ENCODE results near the gene CPS1. TPM values are rescaled to one million over a fixed set of nuclear protein-coding genes. Genes with fewer than 3 reads are reported as not detected.

The CPS1 gene
- total RNA-seq, 1 donor from 2014 or later, result 4.9 TPM

DNA sequence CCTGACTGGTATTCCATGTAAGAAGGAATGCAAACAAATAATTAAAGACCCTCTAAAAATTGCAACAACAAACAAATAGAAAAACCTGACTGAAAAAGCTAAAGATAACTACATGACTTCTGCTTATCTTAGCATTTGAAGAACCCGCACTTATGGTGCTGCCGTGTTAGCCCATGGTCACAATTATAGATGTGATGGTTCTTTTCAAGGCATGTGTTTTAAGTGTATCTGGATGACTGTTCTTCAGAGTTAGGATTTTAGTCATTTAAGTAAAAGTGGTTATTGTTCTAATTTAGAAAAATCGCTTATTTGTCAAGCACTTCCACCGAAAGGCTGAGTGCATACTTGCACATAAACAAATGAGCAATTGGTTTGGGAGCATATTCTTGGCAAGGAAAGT lies 77.3 kb downstream of the CPS1 start:
- intact Hi-C loops (cut with micrococcal nuclease), result no loop called here
- H3K9me3 ChIP-seq (replicated peaks), result no peaks in the 10 kb centered on the region
- H3K27ac ChIP-seq (replicated peaks), result no peak overlapping the region
- no peaks in the 10 kb centered on the region for H3K4me1 ChIP-seq
- DNase-seq, result no peak
- TF ChIP-seq, protein P1, sequence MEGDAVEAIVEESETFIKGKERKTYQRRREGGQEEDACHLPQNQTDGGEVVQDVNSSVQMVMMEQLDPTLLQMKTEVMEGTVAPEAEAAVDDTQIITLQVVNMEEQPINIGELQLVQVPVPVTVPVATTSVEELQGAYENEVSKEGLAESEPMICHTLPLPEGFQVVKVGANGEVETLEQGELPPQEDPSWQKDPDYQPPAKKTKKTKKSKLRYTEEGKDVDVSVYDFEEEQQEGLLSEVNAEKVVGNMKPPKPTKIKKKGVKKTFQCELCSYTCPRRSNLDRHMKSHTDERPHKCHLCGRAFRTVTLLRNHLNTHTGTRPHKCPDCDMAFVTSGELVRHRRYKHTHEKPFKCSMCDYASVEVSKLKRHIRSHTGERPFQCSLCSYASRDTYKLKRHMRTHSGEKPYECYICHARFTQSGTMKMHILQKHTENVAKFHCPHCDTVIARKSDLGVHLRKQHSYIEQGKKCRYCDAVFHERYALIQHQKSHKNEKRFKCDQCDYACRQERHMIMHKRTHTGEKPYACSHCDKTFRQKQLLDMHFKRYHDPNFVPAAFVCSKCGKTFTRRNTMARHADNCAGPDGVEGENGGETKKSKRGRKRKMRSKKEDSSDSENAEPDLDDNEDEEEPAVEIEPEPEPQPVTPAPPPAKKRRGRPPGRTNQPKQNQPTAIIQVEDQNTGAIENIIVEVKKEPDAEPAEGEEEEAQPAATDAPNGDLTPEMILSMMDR (IDR thresholded peaks at IDR 0.05; ENCODE audit: borderline replicate concordance), result no peak
- H3K27me3 ChIP-seq (ENCODE audit: low read depth), result no peaks in the 10 kb centered on the region
- no peaks in the 10 kb centered on the region for H3K36me3 ChIP-seq
- H3K4me3 ChIP-seq, result no peak overlapping the region

DNA sequence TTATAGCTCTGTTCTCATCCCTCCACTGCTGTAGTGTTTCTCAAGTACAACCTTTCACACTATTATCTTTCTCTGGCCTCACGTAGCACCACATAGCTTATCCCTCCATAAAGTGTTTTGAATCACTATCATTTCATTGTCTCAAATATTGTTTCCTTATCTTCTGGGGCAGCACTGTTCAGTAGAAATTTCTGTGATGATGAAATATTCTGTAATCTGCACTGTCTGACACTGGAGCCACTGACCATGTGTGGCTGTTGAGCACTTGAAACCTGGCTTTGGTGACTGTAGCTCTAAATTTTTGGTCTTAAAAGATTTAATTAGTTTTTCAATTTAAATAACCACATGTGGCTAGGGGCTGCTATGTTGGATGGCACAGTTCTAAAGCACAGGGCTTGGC lies 78.9 kb downstream of the CPS1 start:
- no peak for DNase-seq
- no peaks in the 10 kb centered on the region for H3K27me3 ChIP-seq (ENCODE audit: low read depth)
- intact Hi-C loops (cut with micrococcal nuclease), result no loop called here
- H3K9me3 ChIP-seq (replicated peaks), result no peaks in the 10 kb centered on the region
- no peaks in the 10 kb centered on the region for H3K4me1 ChIP-seq
- H3K27ac ChIP-seq (replicated peaks), result no peak overlapping the region
- H3K4me3 ChIP-seq, result no peak overlapping the region
- TF ChIP-seq, protein P1 (IDR thresholded peaks at IDR 0.05; ENCODE audit: borderline replicate concordance), result no peak
- no peaks in the 10 kb centered on the region for H3K36me3 ChIP-seq

DNA sequence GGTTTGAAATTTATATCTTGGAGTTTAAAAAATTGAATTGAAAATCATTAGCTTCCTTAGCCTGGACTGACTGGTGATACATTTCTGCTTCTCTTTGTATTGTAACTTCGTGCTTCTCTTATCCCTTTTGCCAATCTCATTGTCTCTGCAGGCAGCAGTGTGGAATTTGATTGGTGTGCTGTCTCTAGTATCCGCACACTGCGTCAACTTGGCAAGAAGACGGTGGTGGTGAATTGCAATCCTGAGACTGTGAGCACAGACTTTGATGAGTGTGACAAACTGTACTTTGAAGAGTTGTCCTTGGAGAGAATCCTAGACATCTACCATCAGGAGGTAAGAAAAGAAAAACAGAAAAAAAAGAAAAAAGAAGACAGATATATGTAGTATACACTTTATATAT lies 85.9 kb downstream of the CPS1 start:
- intact Hi-C loops (cut with micrococcal nuclease), result no loop called here
- Histone ChIP-seq H3K36me3 (peaks cover 6% of the 10 kb centered on the region), H3K27ac (replicated peaks) (no peak overlapping the region), H3K4me1 (no peaks in the 10 kb centered on the region), H3K4me3 (no peak overlapping the region), H3K9me3 (replicated peaks) (peaks cover 9% of the 10 kb centered on the region), H3K27me3 (ENCODE audit: low read depth) (no peaks in the 10 kb centered on the region)
- TF ChIP-seq, protein P1 (IDR thresholded peaks at IDR 0.05; ENCODE audit: borderline replicate concordance), result no peak
- DNase-seq, result no peak

DNA sequence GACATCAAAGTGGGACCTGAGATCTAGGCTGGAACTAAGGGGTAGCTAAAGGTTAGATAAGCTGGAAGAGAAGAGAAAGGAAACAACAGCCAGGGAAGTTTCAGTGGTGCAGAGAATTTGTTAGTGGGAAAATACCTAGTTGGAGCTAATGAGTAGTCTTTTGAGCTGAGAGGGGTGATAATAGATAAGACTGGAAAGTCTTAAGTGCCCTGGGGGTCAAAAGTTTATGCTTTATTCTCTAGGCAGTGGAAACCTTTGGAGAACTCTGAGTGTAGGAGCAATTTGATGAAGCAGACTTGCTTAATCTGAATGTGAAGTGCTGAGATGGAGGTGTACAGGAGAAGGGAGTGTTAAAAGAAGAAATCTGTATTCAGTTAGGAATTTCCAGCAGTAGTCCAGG lies 90.8 kb downstream of the CPS1 start:
- DNase-seq, result no peak
- Histone ChIP-seq H3K9me3 (replicated peaks) (no peaks in the 10 kb centered on the region), H3K4me3 (no peak overlapping the region), H3K27me3 (ENCODE audit: low read depth) (no peaks in the 10 kb centered on the region), H3K36me3 (no peaks in the 10 kb centered on the region), H3K27ac (replicated peaks) (no peak overlapping the region), H3K4me1 (no peaks in the 10 kb centered on the region)
- intact Hi-C loops (cut with micrococcal nuclease), result no loop called here
- TF ChIP-seq, protein P1 (IDR thresholded peaks at IDR 0.05; ENCODE audit: borderline replicate concordance), result no peak

DNA sequence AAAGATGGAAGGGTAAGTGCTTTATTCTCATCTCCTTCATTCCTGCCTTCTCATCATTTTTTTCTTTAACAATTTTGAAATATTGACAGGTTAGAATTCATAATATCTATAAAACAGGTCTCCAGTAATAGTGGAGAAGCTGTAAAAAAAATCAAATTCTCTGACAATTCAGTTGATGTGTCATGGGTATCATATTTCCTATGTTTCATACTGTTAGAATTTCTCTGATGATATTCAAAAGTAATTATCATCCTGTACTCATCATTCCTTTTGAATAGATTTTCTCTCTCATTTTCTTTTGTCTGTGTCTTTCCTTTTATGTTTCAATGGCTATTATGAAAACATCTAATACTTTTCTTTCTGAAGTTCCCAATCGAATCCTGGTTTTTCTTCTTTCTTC lies 97.7 kb downstream of the CPS1 start:
- Histone ChIP-seq H3K27me3 (ENCODE audit: low read depth) (no peaks in the 10 kb centered on the region), H3K9me3 (replicated peaks) (no peaks in the 10 kb centered on the region), H3K36me3 (no peaks in the 10 kb centered on the region), H3K4me1 (no peaks in the 10 kb centered on the region), H3K4me3 (no peak overlapping the region), H3K27ac (replicated peaks) (no peak overlapping the region)
- TF ChIP-seq, protein P1 (IDR thresholded peaks at IDR 0.05; ENCODE audit: borderline replicate concordance), result no peak
- intact Hi-C loops (cut with micrococcal nuclease), result no loop called here
- DNase-seq, result no peak

Measured in left ventricle myocardium inferior (tissue), 1 donor.